Peyer's patch (tissue), 4 donors: Measurements from ENCODE around the gene PGLYRP2.

ENCODE experiments used
- POLR2A ChIP-seq, 2 donors: fragments of 450-650 bp; IDR thresholded peaks; one replicate each; pipeline ENCODE4 v1.5.1; 2017; ENCODE audit warnings: antibody characterized with exemption in 2 of 2, mild to moderate bottlenecking in 2 of 2, moderate library complexity in 2 of 2
- TF ChIP-seq, protein P1 (sequence below), 6 experiments: fragments of 450-650 bp in 4 of 6; fragments of 200-600 bp in 2 of 6; sonication (generic) in 1 of 6; IDR thresholded peaks; one replicate each; pipeline ENCODE4 v1.5.1; 2017 to 2019; ENCODE audit warnings: antibody characterized with exemption in 6 of 6, mild to moderate bottlenecking in 3 of 6, moderate library complexity in 1 of 6

DNA sequence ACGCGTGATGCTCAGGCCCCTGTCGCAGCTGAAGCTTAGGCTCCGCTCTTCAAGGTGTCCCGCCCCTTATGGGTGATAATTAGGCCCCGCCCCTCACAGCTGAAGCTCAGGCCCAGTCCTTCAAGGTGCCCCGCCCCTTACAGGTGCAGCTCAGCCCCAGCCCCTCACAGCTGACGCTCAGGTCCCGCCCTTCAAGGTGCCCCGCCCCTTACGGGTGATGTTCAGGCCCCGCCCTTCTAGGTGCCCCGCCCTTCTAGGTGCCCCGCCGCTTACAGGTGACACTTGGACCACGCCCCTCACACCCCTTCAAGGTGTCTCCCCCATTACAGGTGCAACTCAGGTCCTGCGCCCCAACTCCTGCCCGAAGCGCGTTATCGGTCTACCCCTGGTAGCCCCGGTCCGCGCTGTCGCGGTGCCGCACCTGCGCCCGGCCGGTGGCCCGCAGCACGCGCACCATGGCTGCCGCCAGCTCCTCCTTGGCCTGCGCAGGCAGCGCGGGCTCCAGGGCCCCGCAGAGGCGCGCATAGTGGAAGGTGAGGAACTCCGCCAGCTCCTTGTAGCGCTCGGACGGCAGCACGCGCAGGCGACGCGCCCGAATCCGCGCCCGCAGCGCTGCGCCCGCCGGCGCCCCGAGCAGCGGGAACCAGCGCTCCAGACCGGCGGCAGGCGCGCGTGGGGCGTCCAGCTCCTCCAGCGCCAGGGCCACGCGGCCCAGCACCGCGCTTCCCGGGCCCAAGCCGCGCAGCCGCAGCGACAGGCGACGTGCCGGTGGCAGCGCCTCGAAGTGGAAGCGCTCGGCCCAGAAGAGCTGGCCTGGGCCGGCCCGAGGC, 22.2 kb downstream of the PGLYRP2 start:
- TF ChIP-seq, protein P1, sequence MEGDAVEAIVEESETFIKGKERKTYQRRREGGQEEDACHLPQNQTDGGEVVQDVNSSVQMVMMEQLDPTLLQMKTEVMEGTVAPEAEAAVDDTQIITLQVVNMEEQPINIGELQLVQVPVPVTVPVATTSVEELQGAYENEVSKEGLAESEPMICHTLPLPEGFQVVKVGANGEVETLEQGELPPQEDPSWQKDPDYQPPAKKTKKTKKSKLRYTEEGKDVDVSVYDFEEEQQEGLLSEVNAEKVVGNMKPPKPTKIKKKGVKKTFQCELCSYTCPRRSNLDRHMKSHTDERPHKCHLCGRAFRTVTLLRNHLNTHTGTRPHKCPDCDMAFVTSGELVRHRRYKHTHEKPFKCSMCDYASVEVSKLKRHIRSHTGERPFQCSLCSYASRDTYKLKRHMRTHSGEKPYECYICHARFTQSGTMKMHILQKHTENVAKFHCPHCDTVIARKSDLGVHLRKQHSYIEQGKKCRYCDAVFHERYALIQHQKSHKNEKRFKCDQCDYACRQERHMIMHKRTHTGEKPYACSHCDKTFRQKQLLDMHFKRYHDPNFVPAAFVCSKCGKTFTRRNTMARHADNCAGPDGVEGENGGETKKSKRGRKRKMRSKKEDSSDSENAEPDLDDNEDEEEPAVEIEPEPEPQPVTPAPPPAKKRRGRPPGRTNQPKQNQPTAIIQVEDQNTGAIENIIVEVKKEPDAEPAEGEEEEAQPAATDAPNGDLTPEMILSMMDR (IDR thresholded peaks at IDR 0.05) = no peak
- no peak for TF ChIP-seq POLR2A (IDR thresholded peaks at IDR 0.05)
